Measurements from ENCODE around the gene ZCCHC24. TPM values are rescaled to one million over a fixed set of nuclear protein-coding genes. Genes with fewer than 3 reads are reported as not detected.
"Not testable (repeated sequence)": the region's sequence is repeated elsewhere in the genome, so short reads cannot be mapped to it uniquely, and the experiment has no call there.

The ZCCHC24 gene
- total and polyA plus RNA-seq, 8 donors = 9.7 to 60.3 (median 34.3) TPM

- DNase-seq = no peak
- no peak for TF ChIP-seq CTCF (IDR thresholded peaks at IDR 0.05)
- no peak for TF ChIP-seq POLR2AphosphoS5 (IDR thresholded peaks at IDR 0.05)
- no peak for TF ChIP-seq POLR2A (IDR thresholded peaks at IDR 0.05)
- no peak for TF ChIP-seq EP300 (IDR thresholded peaks at IDR 0.05)
- no peaks in the 10 kb centered on the region for H3K36me3 ChIP-seq
- H3K27me3 ChIP-seq = no peaks in the 10 kb centered on the region
- intact Hi-C loops (cut with DNase I; ENCODE audit: low total_unique reads) = no loop called here
- 86 to 96% (median 89%) methylated on average over 3 of the region's 3 CpGs for WGBS, 5 donors
- no peak overlapping the region for H3K4me3 ChIP-seq
- H3K27ac ChIP-seq = no peak overlapping the region
- H3K4me1 ChIP-seq = peaks cover 25 to 44% (median 36%) of the 10 kb centered on the region in 4 donors
- H3K9me3 ChIP-seq = no peaks in the 10 kb centered on the region
Observed at GRCh38 chr10:79339266-79339665, 106.2 kb downstream of the ZCCHC24 start.

- H3K27ac ChIP-seq; DNase-seq; H3K27me3 ChIP-seq; H3K36me3 ChIP-seq; H3K9me3 ChIP-seq; H3K4me3 ChIP-seq; intact Hi-C loops (cut with DNase I; ENCODE audit: low total_unique reads): not testable (repeated sequence)
- WGBS, 5 donors = 94 to 100% (median 96%) methylated on average over 4 to 7 of the region's 11 CpGs
- peaks cover 17 to 34% (median 24%) of the 10 kb centered on the region in 4 donors for H3K4me1 ChIP-seq
Observed at GRCh38 chr10:79337783-79338469, 107.5 kb downstream of the ZCCHC24 start.

GRCh38 chr10:79336739-79337138 lies 108.7 kb downstream of the ZCCHC24 start:
- H3K9me3 ChIP-seq = no peaks in the 10 kb centered on the region
- no peak for DNase-seq
- no peak overlapping the region for H3K4me3 ChIP-seq
- H3K27me3 ChIP-seq = no peaks in the 10 kb centered on the region
- H3K27ac ChIP-seq = no peak overlapping the region
- intact Hi-C loops (cut with DNase I; ENCODE audit: low total_unique reads) = no loop called here
- 76 to 88% (median 84%) methylated on average over 7 of the region's 7 CpGs for WGBS, 5 donors
- peaks cover 7 to 23% (median 13%) of the 10 kb centered on the region in 4 donors for H3K4me1 ChIP-seq
- H3K36me3 ChIP-seq = no peaks in the 10 kb centered on the region
- TF ChIP-seq CTCF (IDR thresholded peaks at IDR 0.05) (no peak), POLR2AphosphoS5 (IDR thresholded peaks at IDR 0.05) (no peak), EP300 (IDR thresholded peaks at IDR 0.05) (no peak), POLR2A (IDR thresholded peaks at IDR 0.05) (no peak)

- H3K9me3 ChIP-seq = no peaks in the 10 kb centered on the region
- H3K27ac ChIP-seq = no peak overlapping the region
- peaks cover 3 to 19% (median 11%) of the 10 kb centered on the region in 4 donors for H3K4me1 ChIP-seq
- 90 to 100% (median 96%) methylated on average over 3 of the region's 3 CpGs for WGBS, 5 donors
- TF ChIP-seq EP300 (IDR thresholded peaks at IDR 0.05) (no peak), POLR2A (IDR thresholded peaks at IDR 0.05) (no peak), POLR2AphosphoS5 (IDR thresholded peaks at IDR 0.05) (no peak), CTCF (IDR thresholded peaks at IDR 0.05) (no peak)
- no peak overlapping the region for H3K4me3 ChIP-seq
- no peak for DNase-seq
- H3K27me3 ChIP-seq = no peaks in the 10 kb centered on the region
- intact Hi-C loops (cut with DNase I; ENCODE audit: low total_unique reads) = no loop called here
- H3K36me3 ChIP-seq = no peaks in the 10 kb centered on the region
Observed at GRCh38 chr10:79336276-79336675, 109.1 kb downstream of the ZCCHC24 start.

Measured in stomach (tissue), 9 donors.